ENCODE measurements around the gene CDC42EP5.

CDC42EP5 gene

GRCh38 chr19:54457773-54458647, 15.1 kb downstream of the CDC42EP5 start:
- Histone ChIP-seq H3K9ac (ENCODE audit: low read length) (no peak overlapping the region), H3K27ac (ENCODE audit: low read depth, low read length) (no peak overlapping the region), H3K36me3 (ENCODE audit: control insufficient read depth, insufficient read depth, low read length) (peaks cover 74% of the 10 kb centered on the region), H3K27me3 (ENCODE audit: control insufficient read depth, insufficient read depth, low read length) (no peaks in the 10 kb centered on the region), H3K4me3 (ENCODE audit: low read length) (no peak overlapping the region), H3K4me1 (ENCODE audit: control insufficient read depth, insufficient read depth, low read length) (peaks cover 6% of the 10 kb centered on the region)

- Histone ChIP-seq H3K27ac (ENCODE audit: low read depth, low read length) (no peak overlapping the region), H3K4me1 (ENCODE audit: control insufficient read depth, insufficient read depth, low read length) (no peaks in the 10 kb centered on the region), H3K9ac (ENCODE audit: low read length) (no peak overlapping the region), H3K4me3 (ENCODE audit: low read length) (no peak overlapping the region), H3K36me3 (ENCODE audit: control insufficient read depth, insufficient read depth, low read length) (peaks cover 81% of the 10 kb centered on the region), H3K27me3 (ENCODE audit: control insufficient read depth, insufficient read depth, low read length) (no peaks in the 10 kb centered on the region)
Measured at GRCh38 chr19:54456423-54457373, 16.4 kb downstream of the CDC42EP5 start.

GRCh38 chr19:54455786-54456422, 17.2 kb downstream of the CDC42EP5 start:
- Histone ChIP-seq H3K9ac (ENCODE audit: low read length) (no peak overlapping the region), H3K4me1 (ENCODE audit: control insufficient read depth, insufficient read depth, low read length) (peaks cover 3% of the 10 kb centered on the region), H3K27ac (ENCODE audit: low read depth, low read length) (no peak overlapping the region), H3K36me3 (ENCODE audit: control insufficient read depth, insufficient read depth, low read length) (peaks cover 80% of the 10 kb centered on the region), H3K4me3 (ENCODE audit: low read length) (no peak overlapping the region), H3K27me3 (ENCODE audit: control insufficient read depth, insufficient read depth, low read length) (no peaks in the 10 kb centered on the region)

GRCh38 chr19:54454781-54455675, 18.1 kb downstream of the CDC42EP5 start:
- H3K4me1 ChIP-seq (ENCODE audit: control insufficient read depth, insufficient read depth, low read length): peaks cover 9% of the 10 kb centered on the region
- no peaks in the 10 kb centered on the region for H3K27me3 ChIP-seq (ENCODE audit: control insufficient read depth, insufficient read depth, low read length)
- H3K27ac ChIP-seq (ENCODE audit: low read depth, low read length): no peak overlapping the region
- peaks cover 78% of the 10 kb centered on the region for H3K36me3 ChIP-seq (ENCODE audit: control insufficient read depth, insufficient read depth, low read length)
- H3K4me3 ChIP-seq (ENCODE audit: low read length): no peak overlapping the region
- no peak overlapping the region for H3K9ac ChIP-seq (ENCODE audit: low read length)

- Histone ChIP-seq H3K27me3 (ENCODE audit: control insufficient read depth, insufficient read depth, low read length) (no peaks in the 10 kb centered on the region), H3K4me3 (ENCODE audit: low read length) (no peak overlapping the region), H3K4me1 (ENCODE audit: control insufficient read depth, insufficient read depth, low read length) (peaks cover 14% of the 10 kb centered on the region), H3K36me3 (ENCODE audit: control insufficient read depth, insufficient read depth, low read length) (peaks cover 69% of the 10 kb centered on the region), H3K27ac (ENCODE audit: low read depth, low read length) (no peak overlapping the region), H3K9ac (ENCODE audit: low read length) (no peak overlapping the region)
Measured at GRCh38 chr19:54453921-54454780, 18.9 kb downstream of the CDC42EP5 start.

GRCh38 chr19:54452626-54453025, 20.5 kb downstream of the CDC42EP5 start:
- Histone ChIP-seq H3K36me3 (ENCODE audit: control insufficient read depth, insufficient read depth, low read length) (peaks cover 54% of the 10 kb centered on the region), H3K4me1 (ENCODE audit: control insufficient read depth, insufficient read depth, low read length) (peaks cover 14% of the 10 kb centered on the region), H3K9ac (ENCODE audit: low read length) (no peak overlapping the region), H3K27ac (ENCODE audit: low read depth, low read length) (no peak overlapping the region), H3K4me3 (ENCODE audit: low read length) (no peak overlapping the region), H3K27me3 (ENCODE audit: control insufficient read depth, insufficient read depth, low read length) (no peaks in the 10 kb centered on the region)

- Histone ChIP-seq H3K27ac (ENCODE audit: low read depth, low read length) (no peak overlapping the region), H3K27me3 (ENCODE audit: control insufficient read depth, insufficient read depth, low read length) (no peaks in the 10 kb centered on the region), H3K4me3 (ENCODE audit: low read length) (no peak overlapping the region), H3K36me3 (ENCODE audit: control insufficient read depth, insufficient read depth, low read length) (peaks cover 48% of the 10 kb centered on the region), H3K9ac (ENCODE audit: low read length) (no peak overlapping the region), H3K4me1 (ENCODE audit: control insufficient read depth, insufficient read depth, low read length) (peaks cover 14% of the 10 kb centered on the region)
Measured at GRCh38 chr19:54451997-54452396, 21.1 kb downstream of the CDC42EP5 start.

- no peak overlapping the region for H3K4me3 ChIP-seq (ENCODE audit: low read length)
- H3K36me3 ChIP-seq (ENCODE audit: control insufficient read depth, insufficient read depth, low read length): peaks cover 44% of the 10 kb centered on the region
- H3K9ac ChIP-seq (ENCODE audit: low read length): no peak overlapping the region
- no peak overlapping the region for H3K27ac ChIP-seq (ENCODE audit: low read depth, low read length)
- no peaks in the 10 kb centered on the region for H3K27me3 ChIP-seq (ENCODE audit: control insufficient read depth, insufficient read depth, low read length)
- peaks cover 14% of the 10 kb centered on the region for H3K4me1 ChIP-seq (ENCODE audit: control insufficient read depth, insufficient read depth, low read length)
Measured at GRCh38 chr19:54451331-54451871, 21.7 kb downstream of the CDC42EP5 start.

GRCh38 chr19:54449701-54450069, 23.4 kb downstream of the CDC42EP5 start:
- H3K4me3 ChIP-seq (ENCODE audit: low read length): peak overlapping the region; percentile 97
- H3K4me1 ChIP-seq (ENCODE audit: control insufficient read depth, insufficient read depth, low read length): peaks cover 14% of the 10 kb centered on the region
- H3K9ac ChIP-seq (ENCODE audit: low read length): peak overlapping the region; percentile 93
- H3K27me3 ChIP-seq (ENCODE audit: control insufficient read depth, insufficient read depth, low read length): no peaks in the 10 kb centered on the region
- peak overlapping the region; percentile 99 for H3K27ac ChIP-seq (ENCODE audit: low read depth, low read length)
- H3K36me3 ChIP-seq (ENCODE audit: control insufficient read depth, insufficient read depth, low read length): peaks cover 34% of the 10 kb centered on the region

- H3K36me3 ChIP-seq (ENCODE audit: control insufficient read depth, insufficient read depth, low read length): peaks cover 27% of the 10 kb centered on the region
- H3K27me3 ChIP-seq (ENCODE audit: control insufficient read depth, insufficient read depth, low read length): no peaks in the 10 kb centered on the region
- peaks cover 14% of the 10 kb centered on the region for H3K4me1 ChIP-seq (ENCODE audit: control insufficient read depth, insufficient read depth, low read length)
- H3K27ac ChIP-seq (ENCODE audit: low read depth, low read length): peak within 1 kb of the TSS; percentile 99
- peak within 1 kb of the TSS; percentile 97 for H3K4me3 ChIP-seq (ENCODE audit: low read length)
- peak within 1 kb of the TSS; percentile 93 for H3K9ac ChIP-seq (ENCODE audit: low read length)
Measured at GRCh38 chr19:54448774-54449700, 24.1 kb downstream of the CDC42EP5 start, which contains the start of gene LENG8. TSS of gene LENG8 (plus strand) at chr19:54449199. CDS start at chr19:54451345, 2,146 bp downstream.

Measured in rectal smooth muscle tissue (tissue), 1 donor.